Chondrocyte (in vitro differentiated cells): ENCODE data around the gene KLRD1. TPM values are rescaled to one million over a fixed set of nuclear protein-coding genes. Genes with fewer than 3 reads are reported as not detected.
"Not testable (repeated sequence)": the region's sequence is repeated elsewhere in the genome, so short reads cannot be mapped to it uniquely, and the experiment has no call there.

Experiments
- DNase-seq: peaks from one replicate; pipeline ENCODE4 v3.0.0; 2021; ENCODE audit warnings: mixed read lengths, low spot score
- H3K27ac Mint-ChIP-seq: one replicate; pipeline ENCODE4 v1.8.0; 2021; ENCODE audit warnings: mild to moderate bottlenecking, moderate library complexity, mixed read lengths; ENCODE audit not compliant: unreplicated experiment
- H3K27me3 Mint-ChIP-seq: 2 replicates; pipeline ENCODE4 v1.8.0; 2021; ENCODE audit warnings: low read depth, mixed read lengths
- H3K36me3 Mint-ChIP-seq: 2 replicates; pipeline ENCODE4 v1.8.0; 2021; ENCODE audit warnings: low read depth, mixed read lengths
- H3K4me1 Mint-ChIP-seq: 2 replicates; pipeline ENCODE4 v1.8.0; 2021; ENCODE audit warnings: low read depth, mild to moderate bottlenecking, mixed read lengths
- H3K4me3 Mint-ChIP-seq: one replicate; pipeline ENCODE4 v1.8.0; 2021; ENCODE audit warnings: mild to moderate bottlenecking, moderate library complexity, mixed read lengths; ENCODE audit not compliant: unreplicated experiment
- H3K9me3 Mint-ChIP-seq: 2 replicates; pipeline ENCODE4 v1.8.0; 2021; ENCODE audit warnings: low read depth, mixed read lengths
- total RNA-seq: library from RNA; stranded (reverse); gene quantifications from 3 replicates; pipeline ENCODE4 v1.2.1, GENCODE V29; 2021
- TF ChIP-seq, protein P1 (sequence below): fragments of 200-600 bp; sonication (generic); IDR thresholded peaks from 2 replicates; pipeline ENCODE4 v1.5.0; 2021; ENCODE audit warnings: antibody characterized with exemption, mild to moderate bottlenecking, moderate library complexity

KLRD1 gene
- total RNA-seq, 1 donor from 2014 or later = 0.22 TPM

DNA sequence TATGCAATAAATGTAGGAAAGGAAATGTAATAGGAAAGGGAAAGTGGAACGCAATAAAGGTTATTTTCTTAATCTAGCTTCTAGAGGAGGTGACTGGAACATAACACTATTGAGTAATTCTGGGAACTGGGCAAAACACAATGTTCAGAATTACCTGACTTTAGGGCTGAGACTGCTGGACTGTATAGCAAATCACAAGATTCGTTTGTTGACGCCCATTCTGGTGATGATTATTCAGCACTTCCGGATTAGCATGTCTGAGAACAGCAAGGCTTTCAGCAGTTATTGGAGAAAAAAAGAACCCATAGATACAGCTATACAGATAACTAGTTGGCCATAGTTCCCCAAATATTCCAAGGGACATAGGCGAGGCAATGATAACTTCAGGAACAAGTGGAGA is 2.3 kb upstream of the KLRD1 start:
- H3K9me3 Mint-ChIP-seq = no peaks in the 10 kb centered on the region
- no peaks in the 10 kb centered on the region for H3K27me3 Mint-ChIP-seq
- TF ChIP-seq, protein P1, sequence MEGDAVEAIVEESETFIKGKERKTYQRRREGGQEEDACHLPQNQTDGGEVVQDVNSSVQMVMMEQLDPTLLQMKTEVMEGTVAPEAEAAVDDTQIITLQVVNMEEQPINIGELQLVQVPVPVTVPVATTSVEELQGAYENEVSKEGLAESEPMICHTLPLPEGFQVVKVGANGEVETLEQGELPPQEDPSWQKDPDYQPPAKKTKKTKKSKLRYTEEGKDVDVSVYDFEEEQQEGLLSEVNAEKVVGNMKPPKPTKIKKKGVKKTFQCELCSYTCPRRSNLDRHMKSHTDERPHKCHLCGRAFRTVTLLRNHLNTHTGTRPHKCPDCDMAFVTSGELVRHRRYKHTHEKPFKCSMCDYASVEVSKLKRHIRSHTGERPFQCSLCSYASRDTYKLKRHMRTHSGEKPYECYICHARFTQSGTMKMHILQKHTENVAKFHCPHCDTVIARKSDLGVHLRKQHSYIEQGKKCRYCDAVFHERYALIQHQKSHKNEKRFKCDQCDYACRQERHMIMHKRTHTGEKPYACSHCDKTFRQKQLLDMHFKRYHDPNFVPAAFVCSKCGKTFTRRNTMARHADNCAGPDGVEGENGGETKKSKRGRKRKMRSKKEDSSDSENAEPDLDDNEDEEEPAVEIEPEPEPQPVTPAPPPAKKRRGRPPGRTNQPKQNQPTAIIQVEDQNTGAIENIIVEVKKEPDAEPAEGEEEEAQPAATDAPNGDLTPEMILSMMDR = no peak
- no peak for DNase-seq
- peaks cover 34% of the 10 kb centered on the region for H3K4me1 Mint-ChIP-seq
- H3K27ac Mint-ChIP-seq = no peak overlapping the region
- peaks cover 2% of the 10 kb centered on the region for H3K36me3 Mint-ChIP-seq
- H3K4me3 Mint-ChIP-seq = no peak overlapping the region

- Mint-ChIP-seq H3K27me3 (no peaks in the 10 kb centered on the region), H3K36me3 (no peaks in the 10 kb centered on the region), H3K9me3 (no peaks in the 10 kb centered on the region), H3K27ac (peak overlapping the region; percentile 30), H3K4me1 (peaks cover 19% of the 10 kb centered on the region), H3K4me3 (no peak overlapping the region)
- TF ChIP-seq, protein P1 = no peak
- DNase-seq = no peak
Observed at GRCh38 chr12:10310926-10311720, 3.5 kb downstream of the KLRD1 start.

DNA sequence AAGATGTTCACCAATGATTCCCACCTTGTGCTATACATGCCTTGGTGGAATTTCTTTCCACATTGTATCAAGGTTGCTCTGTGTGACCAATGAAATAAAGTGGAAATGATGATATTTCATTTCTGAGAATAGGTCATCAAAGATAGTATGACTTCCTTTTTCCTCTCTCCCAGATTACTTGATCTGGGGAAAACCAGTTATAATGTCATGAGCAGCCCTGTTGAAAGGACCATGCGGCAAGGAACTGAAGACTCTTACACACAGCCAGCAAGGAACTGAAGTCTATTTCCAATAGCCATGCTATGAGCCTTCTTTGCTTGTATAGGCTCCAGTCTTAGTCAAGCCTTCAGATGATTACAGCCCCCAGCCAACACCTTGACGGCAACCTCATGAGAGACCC is 11.7 kb downstream of the KLRD1 start:
- no peaks in the 10 kb centered on the region for H3K27me3 Mint-ChIP-seq
- DNase-seq = no peak
- peaks cover 4% of the 10 kb centered on the region for H3K9me3 Mint-ChIP-seq
- no peak overlapping the region for H3K27ac Mint-ChIP-seq
- no peaks in the 10 kb centered on the region for H3K4me1 Mint-ChIP-seq
- H3K36me3 Mint-ChIP-seq = no peaks in the 10 kb centered on the region
- TF ChIP-seq, protein P1 = no peak
- no peak overlapping the region for H3K4me3 Mint-ChIP-seq

DNA sequence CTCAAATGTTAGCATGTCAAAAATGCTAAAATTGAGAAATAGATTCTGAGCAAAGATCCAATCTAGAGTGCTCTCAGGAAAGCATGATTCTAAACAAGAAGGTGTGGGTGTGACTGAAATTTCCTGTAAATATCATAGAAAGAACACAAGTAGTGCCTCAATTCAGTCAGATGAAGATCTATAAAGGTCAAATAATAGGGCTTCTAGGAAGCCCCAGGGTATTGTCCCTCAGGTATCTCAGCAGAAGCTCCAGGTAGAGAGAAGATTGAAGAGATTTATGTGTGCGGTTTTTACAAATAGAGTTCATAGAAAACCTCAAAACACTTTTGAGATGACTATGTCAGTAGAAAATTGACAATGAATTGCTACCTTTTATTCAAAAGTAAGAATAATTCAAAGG is 13.0 kb downstream of the KLRD1 start:
- Mint-ChIP-seq H3K27ac (no peak overlapping the region), H3K9me3 (peaks cover 5% of the 10 kb centered on the region), H3K36me3 (no peaks in the 10 kb centered on the region), H3K27me3 (no peaks in the 10 kb centered on the region), H3K4me1 (no peaks in the 10 kb centered on the region), H3K4me3 (no peak overlapping the region)
- no peak for DNase-seq
- TF ChIP-seq, protein P1 = no peak

DNA sequence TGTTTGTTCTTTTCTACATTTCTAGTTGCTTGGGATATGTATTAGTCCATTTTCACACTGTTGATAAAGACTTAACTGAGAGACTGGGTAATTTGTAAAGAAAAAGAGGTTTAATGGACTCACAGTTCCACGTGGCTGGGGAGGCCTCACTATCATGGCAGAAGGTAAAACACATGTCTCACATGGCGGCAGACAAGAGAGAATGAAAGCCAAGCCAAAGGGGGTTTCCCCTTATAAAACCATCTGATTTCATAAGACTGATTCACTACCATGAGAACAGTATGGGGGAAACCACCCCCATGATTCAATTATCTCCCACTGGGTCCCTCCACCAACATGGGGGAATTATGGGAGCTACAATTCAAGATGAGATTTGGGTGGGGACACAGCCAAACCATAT is 21.0 kb downstream of the KLRD1 start:
- not testable (repeated sequence) for H3K27ac Mint-ChIP-seq, H3K27me3 Mint-ChIP-seq, H3K4me1 Mint-ChIP-seq, DNase-seq, H3K36me3 Mint-ChIP-seq, H3K4me3 Mint-ChIP-seq
- peaks cover 12% of the 10 kb centered on the region for H3K9me3 Mint-ChIP-seq
